NT2/D1 (cell line): Measurements from ENCODE around the gene ADGRB3.

Experiments
- SUZ12 ChIP-seq: IDR thresholded peaks from 2 replicates; pipeline ENCODE4 v1.6.1; 2011; ENCODE audit not compliant: insufficient read length, insufficient read depth; ENCODE audit errors: extremely low read depth
- ZNF274 ChIP-seq: IDR thresholded peaks from 2 replicates; pipeline ENCODE4 v1.6.1; 2011; ENCODE audit warnings: mild to moderate bottlenecking, low read depth, low read length

DNA sequence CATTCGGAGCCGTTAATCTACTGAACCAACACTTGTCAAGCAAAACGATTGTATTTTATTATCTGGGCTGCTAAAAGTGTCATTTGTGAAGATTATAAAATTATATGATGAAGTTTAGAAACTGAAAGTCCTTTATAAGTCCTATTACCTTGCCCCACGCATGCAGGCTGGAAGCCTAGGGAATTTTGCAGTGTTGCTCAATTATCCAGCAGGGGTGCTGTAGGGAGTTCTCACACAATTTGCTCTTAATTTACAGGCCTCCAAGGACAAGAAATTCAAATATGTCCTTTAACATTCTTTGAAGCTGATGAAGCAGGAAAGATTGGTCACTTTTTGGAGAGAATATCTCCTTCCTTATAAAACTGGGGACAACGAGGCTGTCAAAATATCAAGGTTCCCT is 792.8 kb downstream of the ADGRB3 start:
- no peak for TF ChIP-seq ZNF274
- no peak for TF ChIP-seq SUZ12
